GDM1 (cell line): ENCODE data around the gene FBXW8.

Experiments
- DNase-seq: peaks from one replicate; lab custom pipeline; 2025; lab: John Stamatoyannopoulos, UW

The FBXW8 gene

DNA sequence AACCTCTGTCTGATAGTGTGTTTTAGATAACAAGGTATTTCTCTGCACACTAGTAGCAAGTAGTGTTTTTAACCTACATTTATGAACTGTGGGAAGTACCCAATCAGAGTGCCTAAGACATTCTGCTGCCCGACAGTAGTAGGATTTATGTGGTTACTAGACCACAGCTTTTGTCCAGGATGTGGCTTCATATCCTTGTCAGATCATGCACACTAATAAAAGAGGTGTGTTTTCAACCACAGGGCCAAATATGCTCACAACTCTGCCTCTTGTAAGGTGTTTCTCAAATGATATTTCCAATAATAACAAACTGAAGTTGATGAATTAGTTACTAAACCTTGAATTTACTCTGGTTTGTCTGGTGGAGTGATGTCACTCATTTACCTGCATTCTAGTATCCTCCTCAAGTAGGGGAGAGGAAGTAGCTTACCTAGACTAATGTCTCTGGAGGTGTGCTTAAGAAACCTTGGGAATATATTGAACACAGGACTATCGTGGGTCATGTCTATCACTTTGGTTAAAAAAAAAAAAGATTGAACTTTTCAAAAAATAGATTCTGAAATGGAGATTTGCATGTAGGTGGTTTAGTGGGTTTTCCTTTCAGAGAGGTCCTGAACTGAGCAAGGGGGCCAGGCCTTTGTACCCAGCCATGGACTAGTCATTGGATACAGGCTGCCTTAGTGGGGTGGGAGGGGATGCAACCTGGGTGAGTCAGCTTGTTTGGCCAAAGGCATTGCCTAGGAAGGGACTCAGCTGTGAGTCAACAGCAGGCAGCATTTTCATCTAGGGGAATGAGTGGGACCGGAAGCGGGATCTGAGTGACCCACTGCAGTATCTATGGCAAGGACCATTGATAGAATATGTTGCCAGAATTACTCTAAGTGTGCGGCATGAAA is 14.1 kb downstream of the FBXW8 start:
- DNase-seq: peak; percentile 38

GRCh38 chr12:116926283-116927243 is 15.8 kb downstream of the FBXW8 start:
- no peak for DNase-seq

DNA sequence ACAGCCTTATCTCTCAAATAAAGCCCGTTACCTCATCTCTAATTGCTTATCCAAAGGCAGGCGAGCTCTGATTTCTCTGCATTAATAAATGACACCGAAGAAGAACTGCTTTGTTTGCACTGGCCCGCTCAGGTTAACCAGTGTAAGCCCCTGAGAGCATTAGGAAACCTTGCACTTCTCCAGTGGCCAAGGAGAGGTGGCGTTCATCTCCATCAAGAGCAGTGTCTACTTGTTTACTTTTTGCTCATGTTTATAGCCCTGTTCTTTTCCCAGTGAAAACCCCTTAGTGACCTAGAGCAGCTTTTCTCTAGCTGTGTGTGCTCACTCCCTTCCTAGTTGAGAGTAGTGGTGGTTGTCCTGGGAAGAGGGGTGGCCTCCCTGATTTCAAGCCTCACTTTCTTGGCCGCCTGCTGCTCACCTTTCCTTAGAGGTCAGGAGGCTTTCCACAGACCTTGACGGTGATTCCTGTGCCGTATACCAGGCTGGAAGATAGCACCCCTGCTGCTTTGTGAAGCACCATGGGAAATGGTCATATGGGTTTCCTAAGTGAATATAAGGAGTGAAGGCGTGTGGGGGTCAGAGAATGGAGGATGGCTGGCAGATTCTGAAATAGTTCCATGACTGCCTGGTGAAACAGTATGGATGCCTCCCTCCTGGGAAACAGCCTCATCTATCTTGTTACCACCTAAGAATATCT is 16.6 kb downstream of the FBXW8 start:
- DNase-seq: no peak

DNA sequence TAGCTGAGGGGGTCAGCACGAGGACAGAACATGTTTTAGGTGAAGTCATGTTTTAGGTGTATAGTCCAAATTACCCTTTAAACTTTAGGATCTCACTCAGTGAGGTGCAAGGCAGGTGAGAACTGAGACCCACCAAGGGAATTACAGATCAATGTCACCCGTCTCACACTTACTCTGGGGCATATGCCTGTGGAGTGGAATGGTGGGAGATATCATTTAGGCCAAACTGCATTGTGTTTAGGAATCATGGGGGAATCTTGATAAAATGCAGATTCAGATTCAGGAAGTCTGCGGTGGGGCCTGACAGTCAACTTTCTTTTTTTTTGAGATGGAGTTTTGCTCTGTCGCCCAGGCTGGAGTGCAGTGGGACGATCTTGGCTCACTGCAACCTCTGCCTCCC is 17.8 kb downstream of the FBXW8 start:
- DNase-seq: no peak

DNA sequence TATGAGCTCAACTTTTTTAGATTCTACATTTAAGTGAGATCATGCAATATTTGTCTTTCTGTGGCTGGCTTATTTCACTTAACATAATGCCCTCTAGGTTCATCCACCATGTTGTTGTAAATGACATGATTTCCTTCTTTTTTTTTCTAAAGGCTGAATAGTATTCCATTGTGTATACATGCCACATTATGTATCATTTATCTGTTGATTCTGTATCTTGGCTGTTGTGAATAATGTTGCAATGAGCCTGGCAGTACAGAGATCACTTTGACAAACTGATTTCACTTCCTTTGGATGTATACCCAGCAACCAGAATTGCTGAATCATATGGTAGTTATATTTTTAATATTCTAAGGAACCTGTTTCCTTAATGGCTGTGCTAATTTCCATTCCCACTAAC is 19.1 kb downstream of the FBXW8 start:
- no peak for DNase-seq

DNA sequence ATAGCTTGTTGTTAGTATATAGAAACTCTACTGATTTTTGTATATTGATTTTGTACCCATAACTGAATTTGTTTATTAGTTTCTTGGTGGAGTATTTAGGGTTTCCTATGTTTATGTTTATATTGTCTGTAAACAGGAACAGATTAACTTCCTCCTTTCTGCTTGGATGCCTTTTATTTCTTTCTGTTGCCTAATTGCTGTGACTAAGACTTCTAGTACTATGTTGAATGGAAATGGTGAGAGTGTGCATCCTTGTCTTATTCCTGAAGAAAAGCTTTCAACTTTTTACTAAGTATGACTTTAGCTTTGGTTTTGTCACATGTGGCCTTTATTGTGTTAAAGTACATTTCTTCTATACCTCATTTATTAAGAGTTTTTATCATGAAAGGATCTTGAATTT is 20.9 kb downstream of the FBXW8 start:
- no peak for DNase-seq

DNA sequence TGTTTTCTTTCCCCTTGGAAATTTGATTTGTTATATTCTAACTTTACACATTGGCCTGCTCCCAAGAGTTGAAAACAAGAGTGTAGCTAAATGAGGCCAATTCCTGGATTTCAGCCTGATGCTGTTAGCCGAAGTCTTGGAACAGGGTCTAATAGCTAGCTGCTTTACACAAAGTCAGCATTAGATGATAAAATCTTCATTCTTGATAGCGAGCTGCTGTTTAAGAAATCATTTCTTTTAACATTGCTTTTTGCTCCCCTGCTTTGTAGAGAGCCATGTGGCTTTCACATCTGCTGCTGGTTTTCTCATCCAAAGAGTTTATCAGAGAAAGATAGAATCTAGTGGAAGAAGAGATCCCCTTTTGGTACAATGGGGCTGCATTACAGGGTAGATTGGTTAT is 22.3 kb downstream of the FBXW8 start:
- no peak for DNase-seq

- DNase-seq: no peak
These were observed 22.9 kb downstream of the FBXW8 start for GRCh38 chr12:116933512-116934246.

DNA sequence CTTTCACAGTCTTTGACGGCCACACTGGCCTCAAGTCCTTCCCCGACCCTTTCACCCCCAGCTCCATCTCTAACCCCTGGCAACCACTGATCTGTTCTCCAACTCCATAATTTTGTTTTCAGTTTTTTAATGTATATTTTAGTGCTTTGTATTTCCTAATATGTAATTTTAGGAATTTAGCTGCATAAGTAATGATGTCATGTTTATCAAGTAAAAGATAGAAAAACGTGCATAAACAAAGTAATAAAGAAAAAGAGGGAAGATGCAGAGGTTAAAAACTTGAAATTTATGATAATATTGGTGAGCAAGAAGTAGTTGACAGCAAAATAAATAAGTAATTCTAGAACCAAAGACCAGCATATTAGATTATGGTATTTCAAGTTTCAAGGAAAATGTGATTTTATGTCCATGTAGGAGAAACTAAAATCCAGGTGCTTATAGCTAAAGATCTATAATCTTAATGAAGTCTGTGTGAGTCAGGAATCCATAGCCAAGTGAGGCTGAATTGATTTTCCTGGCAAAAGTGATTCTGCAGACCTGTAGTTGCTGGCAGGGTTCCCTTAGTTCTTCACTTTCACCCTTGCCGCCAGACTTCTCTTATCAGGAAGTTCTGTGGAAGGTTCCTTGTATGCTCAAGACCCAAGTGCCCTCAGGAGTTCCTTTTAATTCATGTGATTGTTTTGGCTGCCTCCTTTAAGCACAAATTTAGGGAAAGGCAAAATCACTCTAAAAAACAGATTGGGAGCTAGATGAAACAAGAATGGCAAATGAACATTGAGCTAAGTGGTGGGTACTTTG is 24.4 kb downstream of the FBXW8 start:
- DNase-seq: no peak

DNA sequence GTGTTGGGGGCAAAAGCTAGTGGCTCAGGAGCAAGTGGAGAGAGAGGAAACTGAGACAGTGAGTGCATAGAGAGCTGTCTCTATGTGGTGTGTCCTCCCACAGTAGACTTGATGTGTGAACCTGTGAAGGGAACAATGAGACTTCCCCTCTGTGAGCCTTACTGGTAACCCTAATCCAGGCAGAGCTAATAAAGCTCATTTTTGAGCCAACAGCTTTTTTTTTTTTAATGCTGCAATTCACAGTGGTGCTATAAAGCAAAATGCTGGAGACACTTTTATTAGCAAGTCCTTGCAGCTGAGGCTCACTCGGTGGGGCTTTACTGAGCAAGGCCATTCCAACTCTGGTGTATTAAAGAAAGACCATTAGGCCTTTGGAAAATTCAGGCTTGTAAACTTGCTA is 26.9 kb downstream of the FBXW8 start:
- DNase-seq: no peak

DNA sequence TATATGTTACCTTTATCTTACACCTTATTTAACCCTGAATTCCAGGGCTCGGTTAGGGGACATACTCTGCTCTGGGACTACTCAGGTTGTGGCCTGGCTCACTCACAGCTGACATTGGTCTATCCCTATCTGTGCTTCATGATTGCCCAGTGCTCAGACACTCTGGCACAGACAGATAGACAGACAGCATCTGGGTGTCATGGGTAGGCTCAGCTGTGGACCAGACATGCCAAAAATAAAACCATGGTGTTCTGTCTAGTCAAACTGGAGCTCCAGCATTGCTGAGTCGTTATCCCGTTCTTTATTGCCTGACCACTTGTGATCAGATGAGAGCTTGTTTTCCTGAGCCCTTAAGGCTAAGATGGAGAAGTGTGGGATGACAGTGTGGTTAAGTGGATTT is 29.0 kb downstream of the FBXW8 start:
- DNase-seq: no peak

- DNase-seq: no peak
These were observed 30.4 kb downstream of the FBXW8 start for GRCh38 chr12:116941188-116941587.

- DNase-seq: no peak
These were observed 32.9 kb downstream of the FBXW8 start for GRCh38 chr12:116943419-116944372.

DNA sequence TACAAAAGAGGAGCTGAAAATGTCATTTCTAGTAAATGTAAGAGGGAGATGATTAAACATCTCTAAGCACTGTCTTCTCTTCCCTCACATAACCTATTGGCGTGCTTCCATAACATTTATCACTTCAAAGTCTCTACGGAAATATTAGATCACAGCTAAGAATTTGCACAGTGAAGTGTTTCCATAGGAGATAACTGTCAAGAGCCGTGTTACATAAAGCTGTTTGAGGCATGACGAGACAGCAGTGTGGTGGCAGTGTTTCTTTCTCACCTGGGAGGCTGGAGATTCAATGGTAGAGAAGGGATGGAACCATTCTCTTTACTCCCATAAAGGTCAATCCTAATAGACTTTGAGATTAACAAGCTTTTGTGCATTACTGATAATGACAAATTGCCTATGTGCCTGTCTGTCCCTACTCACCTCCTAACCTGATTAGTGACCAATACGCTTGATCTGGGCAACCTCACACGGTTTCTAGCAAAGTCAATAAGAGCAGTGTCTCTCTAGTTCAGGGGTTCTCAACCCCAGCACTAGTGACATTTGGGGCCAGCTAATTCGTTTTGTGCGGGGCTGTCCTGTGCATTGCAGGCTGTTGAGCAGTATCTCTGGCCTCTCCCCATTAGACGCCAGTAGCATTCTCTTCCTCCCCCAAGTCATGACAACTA is 35.3 kb downstream of the FBXW8 start:
- DNase-seq: no peak

- no peak for DNase-seq
These were observed 37.5 kb downstream of the FBXW8 start for GRCh38 chr12:116948298-116948697.

DNA sequence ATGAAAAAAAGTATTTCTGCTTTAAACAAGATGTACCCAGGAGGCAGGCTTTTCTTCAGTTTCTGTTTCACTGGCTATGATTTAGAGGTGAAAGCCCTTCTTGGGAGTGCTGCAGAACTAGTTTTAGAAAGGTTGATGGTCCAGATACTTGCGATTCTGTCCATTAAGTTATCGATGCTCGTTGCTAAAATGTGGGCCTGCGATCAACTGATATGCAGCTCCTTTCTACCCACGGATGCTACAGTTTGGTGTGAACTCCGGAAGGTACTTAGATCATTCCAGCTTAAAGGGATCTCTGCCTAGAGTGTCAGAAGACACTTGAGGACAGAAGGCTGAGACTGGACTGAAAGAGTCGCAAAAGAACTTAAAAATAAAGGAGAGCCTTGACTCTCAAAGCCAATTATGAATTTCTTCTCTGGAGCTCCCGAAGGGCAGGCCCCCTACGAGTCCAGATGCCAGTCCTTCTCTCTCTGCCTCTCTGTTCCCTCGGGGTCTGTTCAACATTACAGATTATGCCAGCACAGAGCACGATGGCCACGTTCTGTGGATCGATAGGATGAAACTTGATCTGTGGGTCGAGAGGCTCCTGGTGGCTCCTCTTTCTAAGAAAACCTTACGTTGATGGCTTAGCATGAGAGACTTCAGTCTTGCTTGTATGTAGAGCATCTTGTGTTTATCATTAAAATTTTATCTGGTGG is 40.0 kb downstream of the FBXW8 start:
- DNase-seq: no peak

GRCh38 chr12:116954710-116955381 is 44.1 kb downstream of the FBXW8 start:
- DNase-seq: no peak
